DMS153 (cell line): ENCODE results near the gene LETM1.

Source experiments
- DNase-seq: peaks from one replicate; lab custom pipeline; 2025; lab: John Stamatoyannopoulos, UW

The LETM1 gene

DNA sequence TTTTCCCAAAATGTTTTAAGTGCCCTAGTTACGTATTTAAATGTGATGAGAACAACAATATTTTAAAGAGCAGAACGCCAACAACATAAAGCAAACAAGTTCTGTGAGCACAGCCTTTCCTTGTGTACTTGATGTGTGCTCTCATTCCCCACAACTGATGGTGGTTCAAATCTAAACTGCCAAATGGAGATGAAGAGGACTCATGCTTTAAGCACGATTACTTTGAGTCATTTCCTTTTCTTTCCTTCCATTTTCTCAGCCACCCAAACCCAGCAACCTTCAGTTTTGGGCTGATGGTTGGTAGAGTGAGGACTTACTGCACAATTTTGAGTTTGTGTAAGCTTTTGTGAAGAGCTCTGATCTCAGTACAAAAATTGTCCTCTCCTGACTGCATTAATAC lies 16.9 kb upstream of the LETM1 start:
- DNase-seq = no peak

DNA sequence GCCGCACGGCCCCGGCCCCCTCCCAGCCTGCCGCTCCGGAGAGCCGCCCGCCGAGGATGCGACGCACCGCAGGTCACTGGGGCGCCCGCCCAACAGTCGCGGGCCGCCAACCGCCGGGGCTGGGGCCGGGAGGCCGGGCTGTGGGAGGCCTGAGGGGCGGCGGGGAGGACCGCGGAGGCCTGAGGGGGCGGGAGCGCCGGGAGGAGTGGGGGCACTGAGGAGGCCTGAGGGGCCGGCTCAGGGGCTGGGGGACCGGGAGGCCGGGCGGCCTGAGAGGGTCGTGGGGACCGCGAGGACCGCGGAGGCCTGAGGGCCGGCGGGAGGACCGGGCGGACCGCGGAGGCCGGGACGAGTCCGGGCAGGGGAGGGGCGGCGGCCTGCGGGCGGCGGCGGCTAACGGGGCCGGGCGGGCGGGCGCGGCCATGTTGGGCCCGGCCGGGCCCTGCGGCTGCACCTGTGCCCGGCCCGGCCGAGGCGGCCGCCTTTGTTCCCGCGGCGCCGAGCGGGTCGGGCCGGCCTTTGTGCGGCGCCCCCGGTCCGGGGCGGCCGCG lies 15.6 kb upstream of the LETM1 start:
- no peak for DNase-seq

DNA sequence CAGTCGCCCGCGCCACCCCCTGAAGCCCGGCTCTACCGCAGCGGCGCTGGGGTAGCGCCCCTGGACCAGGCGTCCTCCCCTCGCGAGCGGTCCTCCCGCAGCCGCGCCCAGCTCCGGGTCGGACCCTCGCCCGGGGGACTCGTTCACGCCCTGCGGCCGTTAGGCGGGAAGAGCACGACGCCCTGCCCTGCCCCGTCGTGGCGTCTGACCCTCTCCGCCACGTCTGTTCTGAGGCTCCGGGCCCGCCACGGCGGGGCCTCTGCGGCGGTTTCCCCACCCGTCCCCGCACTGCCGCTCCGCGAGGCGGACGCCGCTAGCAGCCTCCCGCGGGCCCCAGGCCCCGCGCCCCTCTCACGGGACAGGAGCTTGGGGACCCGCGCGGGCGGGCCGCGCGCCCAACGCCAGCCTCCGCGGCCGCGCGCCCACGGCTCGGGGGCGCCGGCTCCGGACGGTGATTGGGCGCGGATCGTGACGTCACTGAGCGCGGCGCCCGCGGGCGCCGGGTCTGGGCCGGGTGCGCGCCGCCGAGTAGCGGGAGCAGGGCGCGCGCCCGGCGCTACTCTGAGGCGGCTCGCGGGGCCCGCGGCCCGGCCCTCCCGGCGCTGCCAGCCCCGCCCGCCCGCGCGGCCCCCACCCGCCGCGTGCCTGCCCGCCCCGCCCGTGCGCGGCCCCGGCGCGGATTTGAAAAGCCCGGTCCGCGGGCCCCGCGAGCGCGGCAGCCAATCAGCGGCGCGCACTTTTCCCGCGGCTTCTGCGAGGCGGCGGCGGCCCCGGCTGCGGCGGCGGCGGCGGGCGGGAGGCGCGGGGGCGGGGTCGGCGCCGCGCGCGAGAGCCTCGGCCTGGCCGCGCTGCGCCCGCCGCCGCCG lies 14.9 kb upstream of the LETM1 start, which contains the start of gene NSD2:
Gene NSD2 (plus strand): TSS at position 816 of the 866 bp plus-strand sequence. CDS start 29,262 bp downstream, outside the sequence.
- no peak for DNase-seq

DNA sequence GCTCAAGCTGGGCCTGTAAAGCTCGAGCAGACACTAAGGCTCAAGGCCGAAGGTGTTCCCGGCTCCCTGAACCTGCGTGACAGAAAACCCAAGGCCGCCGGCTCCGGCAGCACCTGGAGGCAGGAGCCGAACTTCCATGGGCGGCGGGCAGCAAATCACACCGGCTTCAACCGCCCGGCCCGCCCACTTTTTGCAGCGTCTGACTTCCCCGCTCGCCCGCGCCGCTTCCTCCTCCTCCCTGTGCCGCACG lies 14.3 kb upstream of the LETM1 start:
- peak; percentile 54 for DNase-seq

DNA sequence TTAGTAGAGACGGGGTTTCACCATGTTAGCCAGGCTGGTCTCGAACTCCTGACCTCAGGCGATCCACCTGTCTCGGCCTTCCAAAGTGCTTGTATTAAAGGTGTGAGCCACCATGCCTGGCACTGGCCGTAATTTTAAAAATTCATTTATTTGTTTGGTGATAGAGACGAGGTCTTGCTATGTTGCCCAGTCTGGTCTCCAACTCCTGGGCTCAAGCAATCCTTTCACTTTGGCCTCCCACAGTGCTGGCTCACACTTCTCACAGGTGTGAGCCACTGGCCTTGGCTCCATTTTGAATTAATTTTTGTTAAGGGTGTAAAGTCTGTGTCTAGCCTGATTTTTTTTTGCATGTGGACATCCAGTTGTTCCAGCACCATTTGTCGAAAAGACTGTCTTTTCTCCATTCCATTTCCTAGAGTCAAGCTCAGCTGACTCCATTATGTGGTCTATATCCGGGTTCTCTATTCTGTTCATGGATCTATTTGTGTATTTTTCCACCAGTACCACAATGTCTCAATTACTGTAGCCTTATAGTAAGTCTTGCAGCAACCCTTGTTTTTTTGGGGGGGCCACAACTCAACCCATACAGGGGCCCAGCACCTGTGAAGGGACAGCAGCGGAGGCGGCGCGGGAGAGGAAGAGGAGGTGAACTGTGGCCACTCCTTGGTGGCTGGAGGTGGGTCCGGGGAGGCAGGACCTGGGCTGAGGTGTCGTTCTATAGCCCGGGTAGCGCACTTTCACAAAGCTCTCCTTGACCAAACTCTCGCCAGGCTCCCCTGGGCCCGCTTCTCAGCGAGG lies 13.8 kb upstream of the LETM1 start:
- no peak for DNase-seq

DNA sequence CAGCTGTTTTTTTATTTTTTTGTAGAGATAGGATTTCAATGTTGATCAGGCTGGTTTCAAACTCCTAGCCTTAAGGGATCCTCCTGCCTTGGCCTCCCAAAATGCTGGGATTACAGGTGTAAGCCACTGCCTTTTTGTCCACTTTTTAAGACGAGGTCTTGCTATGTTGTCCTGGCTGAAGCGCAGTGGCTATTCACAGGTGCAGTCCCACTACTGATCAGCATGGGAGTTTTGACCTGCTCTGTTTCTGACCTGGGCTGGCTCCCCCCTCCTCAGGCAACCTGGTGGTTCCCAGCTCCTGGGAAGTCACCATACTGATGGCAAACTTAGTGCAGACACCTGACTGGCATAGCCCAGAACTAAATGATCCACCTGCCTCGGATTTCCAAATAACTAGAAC lies 13.0 kb upstream of the LETM1 start:
- DNase-seq = no peak

DNA sequence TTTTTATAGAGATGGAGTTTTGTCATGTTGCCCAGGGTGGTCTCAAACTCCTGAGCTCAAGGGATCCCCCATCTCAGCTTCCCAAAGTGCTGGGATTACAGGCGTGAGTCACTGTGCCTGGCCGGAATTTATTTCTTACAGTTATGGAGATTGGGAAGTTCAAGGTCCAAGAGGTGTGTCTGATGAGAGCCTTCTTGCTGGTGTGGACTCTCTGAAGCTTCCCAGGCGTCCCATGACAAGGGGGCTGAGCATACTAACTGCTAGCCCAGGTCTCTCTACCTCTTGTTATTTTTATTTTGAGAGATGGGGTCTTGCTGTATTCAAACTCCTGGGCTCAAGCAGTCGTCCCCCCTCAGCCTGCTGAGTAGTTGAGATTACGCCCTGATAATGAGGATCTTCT lies 12.3 kb upstream of the LETM1 start:
- no peak for DNase-seq

DNA sequence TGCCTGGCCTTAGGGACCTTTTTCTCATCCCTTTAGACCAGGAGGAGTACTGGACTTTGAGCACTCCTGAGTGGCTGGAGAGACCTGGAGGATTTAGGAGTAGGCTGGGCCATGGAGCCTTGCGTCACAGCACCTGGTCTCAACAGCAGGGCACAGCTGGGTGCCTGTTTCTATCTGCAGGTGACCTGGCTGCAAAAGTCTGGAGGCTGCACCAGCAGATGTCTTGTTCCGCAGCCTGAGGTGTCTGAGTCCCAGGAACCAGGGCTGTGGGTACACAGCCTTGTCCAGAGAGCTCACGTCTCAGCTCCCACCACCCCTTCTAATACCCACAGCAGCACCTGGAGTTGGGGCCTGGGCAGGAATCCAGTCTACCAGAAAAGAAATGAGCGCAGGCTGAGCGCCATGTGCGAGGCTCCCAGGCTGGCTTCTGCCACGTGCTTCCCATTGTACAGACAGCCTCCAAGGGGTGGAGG lies 10.3 kb upstream of the LETM1 start:
- no peak for DNase-seq

DNA sequence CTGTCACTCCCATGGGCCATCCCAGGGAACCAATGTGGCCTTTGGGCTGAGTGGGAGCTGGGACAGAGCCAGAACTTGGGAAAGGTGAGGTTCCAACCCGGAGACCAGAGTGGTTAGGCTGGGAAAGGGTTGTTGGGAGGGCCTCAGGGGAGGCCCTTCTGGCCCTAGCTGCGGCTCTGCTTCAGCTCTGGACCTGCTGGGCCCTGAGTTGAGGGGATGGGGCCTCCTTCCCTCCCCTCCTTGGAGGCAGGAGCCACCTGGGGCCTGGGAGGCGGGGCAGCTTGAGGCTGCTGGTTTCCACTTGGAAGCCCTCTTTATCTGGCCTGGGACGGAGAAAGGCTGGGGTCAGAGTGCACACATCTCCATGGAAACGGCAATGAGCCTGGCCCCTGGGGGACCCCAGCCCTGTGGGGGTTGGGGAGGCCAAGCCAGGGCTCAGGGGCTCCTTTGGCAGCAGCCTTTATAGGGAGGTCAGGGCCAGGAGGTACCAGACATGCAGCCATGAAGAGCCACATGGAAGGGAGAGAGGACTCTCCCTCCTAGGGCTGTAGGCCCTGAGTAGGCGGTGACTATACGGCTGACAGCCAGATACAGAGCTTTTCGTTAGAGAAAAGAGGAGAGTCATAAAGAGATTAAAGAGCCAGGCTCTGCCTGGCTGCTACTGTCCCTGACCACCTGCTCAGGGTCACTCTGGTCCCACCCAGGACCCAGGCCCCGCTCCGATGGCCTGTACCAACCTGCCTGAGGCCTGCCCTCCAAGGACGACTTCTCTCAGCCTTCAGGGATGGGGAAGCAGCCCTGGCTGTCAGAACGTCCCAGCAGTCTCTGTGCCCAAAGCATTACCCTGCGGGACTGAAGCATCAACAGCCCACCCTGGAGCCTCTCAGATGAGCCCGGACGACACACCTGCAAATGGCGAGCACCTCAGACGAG lies 8.4 kb upstream of the LETM1 start:
- DNase-seq = no peak

DNA sequence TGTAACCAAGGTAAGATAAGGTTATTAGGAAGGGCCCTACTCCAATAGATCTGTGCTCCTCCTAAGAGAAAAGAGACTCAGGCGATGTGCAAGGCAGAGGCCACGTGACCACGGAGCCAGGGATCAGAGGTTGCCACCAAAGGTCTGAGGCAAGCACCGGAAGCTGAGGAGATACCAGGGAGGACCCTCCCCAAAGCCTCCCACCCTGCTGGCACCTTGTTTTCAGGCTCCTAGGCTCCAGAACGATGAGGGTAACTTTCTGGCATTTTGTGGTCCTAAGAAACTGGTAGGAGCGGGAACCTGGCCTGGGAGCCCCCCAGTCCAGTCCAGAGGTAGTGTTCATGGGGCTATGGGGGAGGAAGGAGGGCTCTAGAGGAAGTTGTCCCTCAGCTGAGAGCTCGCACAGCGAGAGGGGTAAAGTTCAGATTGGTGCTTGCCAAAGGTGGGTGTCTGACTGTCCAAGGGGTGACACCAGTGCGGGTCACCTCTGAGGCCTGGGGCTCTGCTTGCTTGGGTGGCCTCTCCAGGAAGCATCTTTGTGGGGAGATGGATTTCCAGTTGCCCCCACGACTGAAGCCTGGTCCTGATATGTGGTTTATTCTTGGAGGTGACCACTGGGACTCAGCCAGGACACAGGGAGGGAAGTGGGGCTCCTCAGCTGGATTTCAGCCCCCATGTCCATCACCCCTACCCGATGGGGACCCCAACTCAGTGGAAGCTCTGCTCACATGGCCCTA lies 7.5 kb upstream of the LETM1 start:
- no peak for DNase-seq

DNA sequence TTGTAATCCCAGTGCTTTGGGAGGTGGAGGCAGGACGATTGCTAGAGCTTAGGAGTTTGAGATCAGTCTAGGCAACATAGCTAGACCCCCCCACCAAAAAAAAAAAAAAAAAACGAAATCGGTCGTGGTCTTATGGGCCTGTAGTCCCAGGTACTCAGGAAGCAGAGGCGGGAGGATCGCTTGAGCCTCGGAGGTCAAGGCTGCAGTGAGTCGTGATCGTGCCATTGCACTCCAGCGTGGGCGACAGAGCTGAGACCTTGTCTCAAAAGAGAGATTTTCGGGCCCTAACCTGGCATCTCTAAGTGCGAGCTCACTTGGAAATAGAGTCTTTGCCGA lies 7.0 kb upstream of the LETM1 start:
- no peak for DNase-seq

DNA sequence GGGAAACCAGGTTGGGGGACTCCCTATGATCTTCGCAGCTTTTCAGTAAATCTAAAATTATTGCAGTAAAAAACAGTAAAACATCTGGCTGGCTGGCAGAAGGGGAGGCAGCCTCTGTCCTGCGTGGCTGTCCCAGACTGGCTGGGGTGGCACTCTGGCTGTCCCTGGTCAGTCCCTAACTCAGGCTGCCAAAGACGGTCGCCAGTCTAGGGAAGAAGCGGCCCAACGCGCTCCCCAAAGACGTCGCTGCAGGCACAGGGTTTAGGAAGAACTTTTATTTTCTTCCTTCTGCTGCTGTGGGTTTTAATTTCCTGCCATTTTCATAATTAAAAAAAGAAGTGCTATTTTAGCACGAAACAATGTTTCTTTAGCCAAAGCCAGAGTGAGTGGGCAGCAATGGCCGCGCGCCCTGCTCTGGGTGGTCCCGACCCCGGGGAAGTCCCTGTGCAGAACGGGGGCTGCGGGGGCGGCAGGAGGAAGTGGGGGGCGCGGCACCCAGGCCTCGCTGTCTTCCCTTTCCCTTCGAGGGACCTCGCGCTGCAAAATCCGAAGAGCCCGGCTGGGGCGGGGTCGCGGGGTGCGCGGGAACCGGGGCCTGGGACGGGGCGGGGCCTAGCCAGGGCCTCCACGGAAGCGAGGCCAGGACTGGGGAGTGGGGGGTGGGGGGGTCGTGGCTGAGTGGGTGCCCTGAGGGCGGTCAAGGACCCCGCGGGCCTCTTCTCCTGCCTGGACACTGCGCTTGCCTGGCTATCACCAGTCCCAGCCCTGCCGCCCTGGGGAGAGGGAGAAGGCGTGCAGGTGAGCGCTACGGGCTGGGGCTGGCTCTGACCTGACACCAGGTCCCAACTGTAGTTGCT lies 6.3 kb upstream of the LETM1 start:
- DNase-seq = no peak

DNA sequence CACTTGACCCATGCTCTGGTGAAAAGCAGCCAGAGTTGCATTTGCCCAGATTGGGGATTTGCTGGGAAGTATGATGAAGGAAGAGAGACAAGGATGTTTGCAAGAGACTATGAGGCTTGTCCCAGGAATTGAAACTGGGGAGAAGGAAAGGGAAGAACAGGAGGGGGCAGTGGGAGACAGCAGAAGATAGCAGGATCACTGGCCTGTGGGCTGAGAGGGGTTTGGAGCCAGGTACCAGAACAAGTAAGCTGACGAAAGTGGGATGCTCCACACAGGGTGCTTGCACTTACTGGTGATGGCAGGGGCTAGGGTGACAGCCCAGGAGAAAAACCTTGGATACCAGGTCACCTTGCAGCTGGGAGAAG lies 3.4 kb upstream of the LETM1 start:
- no peak for DNase-seq

DNA sequence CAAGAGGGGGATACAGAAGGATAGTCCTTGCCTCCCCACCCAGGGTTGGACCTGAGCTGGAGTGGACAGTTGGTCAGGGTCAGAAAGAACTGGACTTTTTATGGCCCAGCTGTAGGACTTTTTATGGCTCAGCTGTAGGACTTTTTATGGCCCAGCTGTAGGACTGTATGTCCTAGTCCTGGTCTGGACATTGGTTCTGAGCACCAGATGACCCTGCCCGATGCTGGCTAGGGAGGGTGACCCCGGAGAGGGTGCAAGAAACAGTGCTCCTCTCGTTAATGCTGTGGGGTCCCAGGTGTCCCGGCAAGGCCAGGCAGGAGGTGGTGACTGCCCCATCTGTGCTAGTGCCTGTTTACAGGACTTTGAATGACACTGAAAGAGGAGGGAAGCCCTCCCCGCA lies 2.0 kb upstream of the LETM1 start:
- no peak for DNase-seq

DNA sequence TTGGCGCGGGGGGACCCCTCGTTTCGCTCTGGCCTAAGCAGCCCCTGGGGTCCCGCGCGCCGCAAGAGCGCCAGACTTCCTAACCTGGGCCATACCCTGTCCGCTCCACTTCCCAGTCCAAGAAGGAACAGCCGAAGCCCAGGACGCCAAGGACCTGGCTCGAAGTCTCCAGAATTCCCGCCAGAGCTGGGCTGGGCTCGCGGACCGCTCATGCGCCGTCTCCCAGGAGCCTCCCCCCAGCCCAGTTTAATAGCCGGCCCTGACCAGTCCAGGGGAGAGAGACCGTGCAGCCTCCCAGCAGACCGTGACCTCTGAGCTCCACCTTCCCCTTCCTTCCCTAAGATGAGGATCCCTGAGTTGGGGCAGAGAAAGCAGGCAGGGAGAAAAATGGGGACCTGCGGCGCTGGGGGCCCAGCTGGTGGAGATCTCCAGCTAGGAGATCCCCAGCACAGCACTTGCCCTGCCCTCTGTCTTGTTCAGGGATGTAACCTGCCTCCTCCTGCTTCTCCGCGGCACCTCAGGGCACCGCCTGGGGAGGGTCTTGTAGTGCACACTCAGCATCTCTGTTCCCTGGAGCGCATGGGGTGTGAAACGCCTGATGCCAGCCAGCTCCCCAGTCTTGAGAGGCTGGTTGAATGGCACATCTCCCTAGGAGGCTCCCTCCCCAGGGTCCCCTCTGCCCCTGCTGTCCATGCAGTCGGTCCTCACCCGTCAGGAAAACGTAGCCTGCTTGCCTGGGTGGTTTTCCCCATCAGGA lies 1.2 kb upstream of the LETM1 start:
- no peak for DNase-seq

DNA sequence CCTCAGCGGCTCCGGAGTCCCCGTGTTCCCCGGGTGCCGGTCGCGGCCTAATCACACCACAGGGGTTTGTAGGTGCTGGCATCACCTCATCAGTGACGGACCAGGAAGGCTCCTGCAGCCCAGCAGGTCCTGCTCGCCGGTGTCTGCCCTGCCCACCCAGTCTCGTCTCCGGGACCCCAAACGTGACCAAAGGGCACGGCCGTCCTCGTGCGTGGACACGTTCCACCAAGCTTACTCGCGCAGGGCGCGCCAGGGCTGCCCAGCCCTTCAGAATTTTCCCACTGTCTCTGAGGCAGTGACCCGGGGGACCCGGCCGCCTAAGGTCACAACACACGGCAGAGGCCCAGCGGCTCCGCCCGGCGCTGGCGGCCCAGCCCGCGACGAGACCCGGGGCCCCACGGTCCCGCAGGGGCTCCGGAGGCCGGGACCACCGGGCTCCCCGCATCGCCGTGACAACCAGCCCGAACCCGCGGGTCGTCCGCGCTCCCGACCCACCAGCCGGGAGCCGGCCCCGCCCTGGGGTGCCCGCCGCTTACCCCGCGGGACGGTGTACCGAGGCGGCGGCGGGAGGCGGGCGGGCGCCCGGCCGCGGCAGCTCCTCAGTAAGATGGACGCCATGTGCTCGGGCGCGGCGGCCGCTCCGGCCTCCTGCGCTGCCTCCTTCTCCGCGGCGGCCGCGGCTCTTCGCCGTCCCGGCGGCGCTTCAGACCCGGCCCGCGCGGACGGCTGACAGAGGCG lies 454 bp downstream of the LETM1 start:
- no peak for DNase-seq

DNA sequence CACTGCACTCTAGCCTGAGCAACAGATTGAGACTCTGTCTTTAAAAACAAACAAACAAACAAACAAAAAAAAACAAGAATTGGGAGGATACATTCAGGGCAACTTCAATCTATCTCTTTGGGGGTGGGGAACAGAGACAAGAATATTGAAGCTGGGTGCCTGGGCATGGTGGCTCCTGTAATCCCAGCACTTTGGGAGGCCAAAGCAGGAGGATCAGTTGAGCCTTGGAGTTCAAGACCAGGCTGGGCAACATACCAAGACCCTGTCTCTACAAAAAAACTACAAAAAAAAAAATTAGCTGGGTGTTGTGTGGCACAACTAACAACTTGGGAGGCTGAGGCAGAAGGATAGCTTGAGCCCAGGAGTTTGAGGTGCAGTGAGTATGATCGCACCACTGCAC lies 1.2 kb downstream of the LETM1 start:
- DNase-seq = no peak

DNA sequence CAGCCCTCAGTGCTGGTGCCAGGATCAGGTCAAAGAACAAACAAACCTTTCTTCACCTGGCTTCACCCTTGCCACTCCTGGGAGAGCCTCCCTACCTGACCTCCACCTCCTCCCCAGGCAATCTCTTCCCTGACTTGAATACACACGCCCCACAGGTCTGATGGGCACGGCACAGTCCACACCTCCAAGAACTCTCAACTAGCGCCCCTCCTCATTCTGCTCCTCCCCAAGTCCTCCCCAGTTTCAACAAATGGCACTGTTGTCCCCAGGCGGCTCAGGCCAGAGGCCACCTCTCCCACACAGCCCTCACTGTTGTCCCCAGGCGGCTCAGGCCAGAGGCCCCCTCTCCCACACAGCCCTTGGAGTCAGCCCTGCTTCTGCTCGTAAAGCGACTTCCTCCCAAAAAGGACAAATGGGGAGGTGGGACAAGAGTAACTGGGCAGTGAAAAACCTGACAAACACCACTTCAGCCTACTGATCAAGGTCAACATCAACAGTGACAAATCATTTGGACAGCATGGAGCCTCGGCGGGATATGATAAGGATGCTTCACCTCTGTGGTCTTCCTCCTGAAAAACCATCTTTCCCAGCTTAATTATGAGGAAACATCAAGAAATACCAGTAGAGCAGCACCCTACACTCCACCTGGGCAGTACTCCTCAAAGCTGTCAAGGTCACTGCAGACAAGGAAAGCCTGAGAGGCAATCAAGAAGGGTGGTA lies 2.9 kb downstream of the LETM1 start:
- no peak for DNase-seq
